HG02973 (cell line): Measurements from ENCODE around the gene MAG.
"Not testable (repeated sequence)": the region's sequence is repeated elsewhere in the genome, so short reads cannot be mapped to it uniquely, and the experiment has no call there.

ENCODE experiments used
- ATAC-seq: cut with Tn5 transposase; IDR thresholded peaks from one replicate; pipeline ENCODE4 v1.9.1; 2021; ENCODE audit warnings: moderate library complexity; ENCODE audit not compliant: unreplicated experiment

MAG gene

GRCh38 chr19:35358834-35359233 lies 66.9 kb downstream of the MAG start:
- not testable (repeated sequence) for ATAC-seq

GRCh38 chr19:35359395-35359794 lies 67.4 kb downstream of the MAG start:
- not testable (repeated sequence) for ATAC-seq

GRCh38 chr19:35360081-35360480 lies 68.1 kb downstream of the MAG start:
- ATAC-seq: not testable (repeated sequence)

GRCh38 chr19:35360880-35361420 lies 69.0 kb downstream of the MAG start:
- no peak for ATAC-seq

GRCh38 chr19:35362261-35363000 lies 70.5 kb downstream of the MAG start:
- no peak for ATAC-seq

- ATAC-seq: no peak
Measured at GRCh38 chr19:35363001-35363590, 71.1 kb downstream of the MAG start.
